HEK293 (cell line): ENCODE measurements around the gene TPST2.

Source experiments
- GLI2 ChIP-seq: fragments of 450-650 bp; formaldehyde crosslinking; IDR thresholded peaks from 2 replicates; pipeline ENCODE4; 2017; ENCODE audit warnings: missing biosample characterization, missing genetic modification characterization, low read depth, borderline replicate concordance
- GLIS1 ChIP-seq: fragments of 450-650 bp; formaldehyde crosslinking; IDR thresholded peaks from 2 replicates; pipeline ENCODE4 v1.5.1; 2016; ENCODE audit warnings: missing biosample characterization, missing genetic modification characterization
- PRDM10 ChIP-seq: fragments of 450-650 bp; formaldehyde crosslinking; IDR thresholded peaks from 2 replicates; pipeline ENCODE4 v1.5.1; 2016; ENCODE audit warnings: missing biosample characterization, missing genetic modification characterization
- SP7 ChIP-seq: fragments of 450-650 bp; formaldehyde crosslinking; IDR thresholded peaks from 2 replicates; pipeline ENCODE4 v1.5.1; 2016; ENCODE audit warnings: missing biosample characterization, missing genetic modification characterization
- TCF7L2 ChIP-seq: IDR thresholded peaks from 2 replicates; pipeline ENCODE4 v1.6.1; 2011; ENCODE audit warnings: low read depth, mild to moderate bottlenecking, inconsistent platforms, low read length, moderate library complexity, borderline replicate concordance
- ZBTB6 ChIP-seq: fragments of 450-650 bp; formaldehyde crosslinking; IDR thresholded peaks from 2 replicates; pipeline ENCODE4 v1.5.1; 2017; ENCODE audit warnings: missing biosample characterization, missing genetic modification characterization
- ZNF132 ChIP-seq: fragments of 450-650 bp; formaldehyde crosslinking; IDR thresholded peaks from 2 replicates; pipeline ENCODE4 v1.5.1; 2017; ENCODE audit warnings: missing biosample characterization, missing genetic modification characterization, borderline replicate concordance
- ZNF146 ChIP-seq: fragments of 450-650 bp; formaldehyde crosslinking; IDR thresholded peaks from 2 replicates; pipeline ENCODE4 v1.5.1; 2016; ENCODE audit warnings: missing biosample characterization, missing genetic modification characterization
- ZNF16 ChIP-seq: fragments of 450-650 bp; formaldehyde crosslinking; IDR thresholded peaks from 2 replicates; pipeline ENCODE4 v1.5.1; 2016; ENCODE audit warnings: low read depth, missing biosample characterization, missing genetic modification characterization
- ZNF169 ChIP-seq: fragments of 450-650 bp; formaldehyde crosslinking; IDR thresholded peaks from 2 replicates; pipeline ENCODE4 v1.5.1; 2016; ENCODE audit warnings: missing biosample characterization, missing genetic modification characterization
- ZNF214 ChIP-seq: fragments of 450-650 bp; formaldehyde crosslinking; IDR thresholded peaks from 2 replicates; pipeline ENCODE4 v1.5.1; 2017; ENCODE audit warnings: missing biosample characterization, mild to moderate bottlenecking, missing genetic modification characterization, borderline replicate concordance
- ZNF221 ChIP-seq: fragments of 450-650 bp; formaldehyde crosslinking; IDR thresholded peaks from 2 replicates; pipeline ENCODE4 v1.5.1; 2017; ENCODE audit warnings: missing biosample characterization, missing genetic modification characterization, borderline replicate concordance
- ZNF239 ChIP-seq: fragments of 450-650 bp; formaldehyde crosslinking; IDR thresholded peaks from 2 replicates; pipeline ENCODE4 v1.5.1; 2016; ENCODE audit warnings: missing biosample characterization, missing genetic modification characterization
- ZNF26 ChIP-seq: fragments of 450-650 bp; formaldehyde crosslinking; IDR thresholded peaks from 2 replicates; pipeline ENCODE4 v1.5.1; 2016; ENCODE audit warnings: missing biosample characterization, missing genetic modification characterization
- ZNF335 ChIP-seq: fragments of 450-650 bp; formaldehyde crosslinking; conservative IDR thresholded peaks from 2 replicates; pipeline ENCODE4 v1.5.1; 2016; ENCODE audit warnings: missing biosample characterization, missing genetic modification characterization
- ZNF354C ChIP-seq: fragments of 450-650 bp; formaldehyde crosslinking; IDR thresholded peaks from 2 replicates; pipeline ENCODE4 v1.5.1; 2016; ENCODE audit warnings: missing biosample characterization, missing genetic modification characterization, low read depth, borderline replicate concordance
- ZNF416 ChIP-seq: fragments of 450-650 bp; formaldehyde crosslinking; IDR thresholded peaks from 2 replicates; pipeline ENCODE4 v1.5.1; 2016; ENCODE audit warnings: missing biosample characterization, missing genetic modification characterization
- ZNF501 ChIP-seq: fragments of 450-650 bp; formaldehyde crosslinking; IDR thresholded peaks from 2 replicates; pipeline ENCODE4 v1.5.1; 2016; ENCODE audit warnings: missing biosample characterization, missing genetic modification characterization
- ZNF585B ChIP-seq: fragments of 450-650 bp; formaldehyde crosslinking; IDR thresholded peaks from 2 replicates; pipeline ENCODE4 v1.5.1; 2016; ENCODE audit warnings: missing biosample characterization, missing genetic modification characterization
- ZNF600 ChIP-seq: fragments of 450-650 bp; formaldehyde crosslinking; IDR thresholded peaks from 2 replicates; pipeline ENCODE4 v1.5.1; 2016; ENCODE audit warnings: missing biosample characterization, missing genetic modification characterization
- ZNF660 ChIP-seq: fragments of 450-650 bp; IDR thresholded peaks from 2 replicates; pipeline ENCODE4 v1.5.1; 2018; ENCODE audit warnings: missing biosample characterization, mild to moderate bottlenecking, missing genetic modification characterization
- ZNF76 ChIP-seq: fragments of 450-650 bp; formaldehyde crosslinking; IDR thresholded peaks from 2 replicates; pipeline ENCODE4; 2016; ENCODE audit warnings: low read depth, missing biosample characterization, missing genetic modification characterization, borderline replicate concordance
- ZNF768 ChIP-seq: fragments of 450-650 bp; formaldehyde crosslinking; IDR thresholded peaks from 2 replicates; pipeline ENCODE4 v1.5.1; 2018; ENCODE audit warnings: missing biosample characterization, mild to moderate bottlenecking, missing genetic modification characterization
- ZNF843 ChIP-seq: fragments of 450-650 bp; formaldehyde crosslinking; IDR thresholded peaks from 2 replicates; pipeline ENCODE4 v1.5.1; 2016; ENCODE audit warnings: missing biosample characterization, missing genetic modification characterization
- ZSCAN16 ChIP-seq: fragments of 450-650 bp; formaldehyde crosslinking; IDR thresholded peaks from 2 replicates; pipeline ENCODE4 v1.5.1; 2016; ENCODE audit warnings: missing biosample characterization, missing genetic modification characterization
- ZSCAN5A ChIP-seq: fragments of 450-650 bp; formaldehyde crosslinking; IDR thresholded peaks from 2 replicates; pipeline ENCODE4 v1.5.1; 2016; ENCODE audit warnings: missing biosample characterization, missing genetic modification characterization
- TF ChIP-seq, protein P1 (sequence below): fragments of 450-650 bp; formaldehyde crosslinking; IDR thresholded peaks from 2 replicates; pipeline ENCODE4 v1.5.1; 2017; ENCODE audit warnings: missing biosample characterization, missing genetic modification characterization
- TF ChIP-seq, protein P2 (sequence below): fragments of 450-650 bp; formaldehyde crosslinking; IDR thresholded peaks from 2 replicates; pipeline ENCODE4 v1.5.1; 2017; ENCODE audit warnings: missing biosample characterization, mild to moderate bottlenecking, missing genetic modification characterization, moderate library complexity

TPST2 gene

GRCh38 chr22:26589845-26590736 lies at the start of gene TPST2 (continued):
- TF ChIP-seq SP7 (tag by site-specific recombination) (0 out of 2 replicates have a peak, but pooled peaks have one; percentile 19), ZNF354C (tag by site-specific recombination) (no peak), ZNF214 (tag by site-specific recombination) (no peak), ZSCAN5A (no peak), ZNF146 (no peak), ZNF768 (tag by site-specific recombination) (no peak), ZNF335 (tag by site-specific recombination) (peak; percentile 72), ZSCAN16 (tag by site-specific recombination) (no peak), ZNF501 (no peak), ZNF416 (tag by site-specific recombination) (no peak), GLI2 (no peak), ZNF26 (tag by site-specific recombination) (no peak), TCF7L2 (no peak), ZBTB6 (tag by site-specific recombination) (no peak), ZNF76 (tag by site-specific recombination) (no peak), GLIS1 (tag by site-specific recombination) (no peak), PRDM10 (tag by site-specific recombination) (no peak), ZNF221 (tag by site-specific recombination) (no peak), ZNF600 (tag by site-specific recombination) (no peak), ZNF585B (tag by site-specific recombination) (no peak), ZNF660 (tag by site-specific recombination) (0 out of 2 replicates have a peak, but pooled peaks have one; percentile 18), ZNF239 (tag by site-specific recombination) (no peak), ZNF169 (no peak), ZNF843 (tag by site-specific recombination) (no peak), ZNF16 (tag by site-specific recombination) (no peak), ZNF132 (tag by site-specific recombination) (no peak)
- TF ChIP-seq, protein P1, sequence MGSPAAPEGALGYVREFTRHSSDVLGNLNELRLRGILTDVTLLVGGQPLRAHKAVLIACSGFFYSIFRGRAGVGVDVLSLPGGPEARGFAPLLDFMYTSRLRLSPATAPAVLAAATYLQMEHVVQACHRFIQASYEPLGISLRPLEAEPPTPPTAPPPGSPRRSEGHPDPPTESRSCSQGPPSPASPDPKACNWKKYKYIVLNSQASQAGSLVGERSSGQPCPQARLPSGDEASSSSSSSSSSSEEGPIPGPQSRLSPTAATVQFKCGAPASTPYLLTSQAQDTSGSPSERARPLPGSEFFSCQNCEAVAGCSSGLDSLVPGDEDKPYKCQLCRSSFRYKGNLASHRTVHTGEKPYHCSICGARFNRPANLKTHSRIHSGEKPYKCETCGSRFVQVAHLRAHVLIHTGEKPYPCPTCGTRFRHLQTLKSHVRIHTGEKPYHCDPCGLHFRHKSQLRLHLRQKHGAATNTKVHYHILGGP (tag by site-specific recombination) = no peak
- TF ChIP-seq, protein P2, sequence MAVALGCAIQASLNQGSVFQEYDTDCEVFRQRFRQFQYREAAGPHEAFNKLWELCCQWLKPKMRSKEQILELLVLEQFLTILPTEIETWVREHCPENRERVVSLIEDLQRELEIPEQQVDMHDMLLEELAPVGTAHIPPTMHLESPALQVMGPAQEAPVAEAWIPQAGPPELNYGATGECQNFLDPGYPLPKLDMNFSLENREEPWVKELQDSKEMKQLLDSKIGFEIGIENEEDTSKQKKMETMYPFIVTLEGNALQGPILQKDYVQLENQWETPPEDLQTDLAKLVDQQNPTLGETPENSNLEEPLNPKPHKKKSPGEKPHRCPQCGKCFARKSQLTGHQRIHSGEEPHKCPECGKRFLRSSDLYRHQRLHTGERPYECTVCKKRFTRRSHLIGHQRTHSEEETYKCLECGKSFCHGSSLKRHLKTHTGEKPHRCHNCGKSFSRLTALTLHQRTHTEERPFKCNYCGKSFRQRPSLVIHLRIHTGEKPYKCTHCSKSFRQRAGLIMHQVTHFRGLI = no peak
